GM21526 (cell line): ENCODE measurements around the gene NKPD1.
"Not testable (repeated sequence)": the region's sequence is repeated elsewhere in the genome, so short reads cannot be mapped to it uniquely, and the experiment has no call there.

Source experiments
- ATAC-seq: cut with Tn5 transposase; IDR thresholded peaks from one replicate; pipeline ENCODE4 v1.9.1; 2021; ENCODE audit warnings: moderate library complexity; ENCODE audit not compliant: unreplicated experiment, low FRiP score

NKPD1 gene

GRCh38 chr19:45122832-45123231, 38.0 kb downstream of the NKPD1 start:
- ATAC-seq, result no peak

- ATAC-seq, result no peak
Observed at GRCh38 chr19:45121827-45122345, 38.9 kb downstream of the NKPD1 start.

DNA sequence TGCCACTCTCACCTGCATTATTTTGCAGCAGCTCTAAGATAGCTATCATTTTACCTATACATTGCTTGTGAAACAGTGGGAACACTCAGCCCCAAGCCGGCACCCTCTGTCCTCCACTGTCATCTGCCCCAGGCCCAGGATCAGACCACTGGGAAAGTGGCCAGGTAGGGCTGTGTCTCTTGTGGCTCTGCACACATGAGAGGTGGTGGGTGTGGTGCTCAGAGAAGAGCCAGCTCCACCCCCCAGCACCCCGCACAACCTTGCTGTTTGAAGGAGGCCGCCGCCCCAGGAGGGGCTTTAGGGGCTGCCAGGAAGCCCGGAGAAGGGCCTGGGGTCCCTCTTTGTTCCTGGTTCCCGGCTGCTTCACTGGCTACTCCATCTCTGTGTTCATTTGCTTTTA, 41.2 kb downstream of the NKPD1 start:
- no peak for ATAC-seq

- not testable (repeated sequence) for ATAC-seq
Observed at GRCh38 chr19:45118591-45119355, 42.0 kb downstream of the NKPD1 start.

- no peak for ATAC-seq
Observed at GRCh38 chr19:45118106-45118505, 42.7 kb downstream of the NKPD1 start.

DNA sequence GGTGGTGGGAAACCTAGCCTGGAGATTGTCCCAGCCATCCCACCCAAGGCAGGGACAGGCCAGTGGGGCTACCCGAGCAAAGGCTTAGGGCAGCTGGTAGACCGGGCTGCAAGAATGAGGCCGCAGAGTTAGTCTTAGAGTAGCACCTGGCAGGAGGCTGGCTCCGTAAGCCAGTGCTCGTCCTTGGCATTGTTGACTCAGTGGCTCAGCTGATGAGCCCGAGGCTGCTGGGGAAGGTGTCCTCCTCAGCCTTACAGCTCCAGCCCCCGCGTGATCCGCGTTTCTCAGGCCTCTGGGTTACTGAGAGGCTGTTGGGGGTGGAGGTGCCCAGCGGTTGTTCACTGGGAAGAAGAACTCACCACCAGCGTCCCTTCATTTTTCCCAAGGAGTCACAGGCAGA, 43.1 kb downstream of the NKPD1 start:
- ATAC-seq, result no peak

DNA sequence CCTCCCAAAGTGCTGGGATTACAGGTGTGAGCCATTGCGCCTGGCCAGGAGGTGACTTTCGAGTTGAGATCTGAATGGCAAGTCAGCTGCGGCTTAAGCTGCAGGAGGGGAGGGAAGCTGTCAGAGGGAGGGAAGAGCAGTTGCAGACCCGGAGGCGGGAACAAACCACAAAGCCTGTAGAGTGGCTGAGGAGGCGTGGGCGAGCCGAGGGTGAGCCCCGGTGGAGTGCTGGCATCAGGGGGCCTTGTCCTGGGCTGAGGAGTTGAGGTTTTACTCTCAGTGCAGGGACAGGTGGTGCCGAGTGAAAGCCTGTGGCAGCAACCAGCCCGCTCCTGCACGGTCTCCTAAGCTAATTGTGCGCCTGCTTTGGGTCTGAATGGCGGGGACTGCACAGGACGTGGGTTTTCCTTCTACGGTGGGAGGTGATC, 43.6 kb downstream of the NKPD1 start:
- ATAC-seq, result no peak

DNA sequence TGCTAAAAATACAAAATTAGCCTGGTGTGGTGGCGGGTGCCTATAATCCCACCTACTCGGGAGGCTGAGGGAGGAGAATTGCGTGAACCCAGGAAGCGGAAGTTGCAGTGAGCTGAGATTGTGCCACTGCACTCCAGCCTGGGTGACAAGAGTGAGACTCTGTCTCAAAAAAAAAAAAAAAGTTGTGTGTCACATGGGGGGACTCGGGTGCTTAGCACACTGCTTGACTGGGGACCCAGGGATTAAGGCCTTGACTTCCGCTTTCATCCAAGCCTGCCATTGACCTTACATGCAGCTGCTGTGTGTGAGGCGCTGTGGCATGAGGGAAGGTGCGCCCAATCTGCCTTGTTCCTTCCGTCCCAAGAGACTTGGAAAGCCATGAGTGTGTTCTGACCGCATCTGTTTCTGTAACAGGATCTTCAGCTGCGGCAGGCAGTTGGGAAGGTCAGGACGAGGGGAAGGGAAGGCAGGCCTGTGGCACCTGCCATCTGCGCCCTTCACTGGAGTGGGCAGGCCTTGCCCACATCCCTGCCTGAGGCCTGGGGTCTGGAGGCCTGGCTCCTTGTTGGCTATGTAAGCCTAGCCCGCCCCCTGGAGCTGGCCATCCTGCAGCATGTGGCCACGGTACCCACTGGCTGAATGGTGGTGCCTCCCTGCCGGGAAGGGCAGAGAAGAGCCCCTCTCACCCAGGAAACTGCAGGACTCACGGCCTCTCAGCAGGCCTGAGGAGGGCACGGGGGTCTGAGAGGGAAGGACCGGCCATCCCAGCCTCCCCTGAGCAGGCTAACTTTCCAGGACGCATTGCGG, 44.8 kb downstream of the NKPD1 start:
- no peak for ATAC-seq

DNA sequence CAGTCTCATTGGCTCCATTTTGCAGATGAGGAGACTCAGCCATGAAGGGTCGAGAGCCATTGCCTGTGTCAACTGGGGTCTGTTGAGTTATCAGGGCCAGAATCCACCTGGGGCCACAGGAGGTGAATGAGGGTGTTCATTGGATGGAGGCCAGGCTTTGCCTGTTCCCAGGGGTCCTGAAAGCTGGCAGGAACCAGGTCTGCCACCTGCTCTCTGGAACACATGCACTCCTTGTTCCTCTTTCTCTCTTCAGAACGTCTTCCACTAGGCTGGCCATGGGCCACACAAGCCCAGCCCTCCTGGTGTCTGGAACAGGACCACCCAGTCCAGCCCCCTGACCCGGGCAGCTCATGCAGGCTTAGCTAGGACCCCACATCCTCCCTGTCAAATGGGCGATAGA, 46.7 kb downstream of the NKPD1 start:
- no peak for ATAC-seq

- no peak for ATAC-seq
Observed at GRCh38 chr19:45113628-45114027, 47.2 kb downstream of the NKPD1 start.

- ATAC-seq, result no peak
Observed at GRCh38 chr19:45112111-45112827, 48.5 kb downstream of the NKPD1 start.
